GM21529 (cell line): Measurements from ENCODE around the gene DTD1.
A peak's percentile ranks its signal among the peaks of the same experiment; 100 is the strongest.
"Not testable (repeated sequence)": the region's sequence is repeated elsewhere in the genome, so short reads cannot be mapped to it uniquely, and the experiment has no call there.

Experiments used
- ATAC-seq: cut with Tn5 transposase; IDR thresholded peaks from one replicate; pipeline ENCODE4 v1.9.1; 2021; ENCODE audit not compliant: unreplicated experiment

The DTD1 gene

GRCh38 chr20:18738888-18739287 is 151.0 kb downstream of the DTD1 start:
- ATAC-seq, result no peak

DNA sequence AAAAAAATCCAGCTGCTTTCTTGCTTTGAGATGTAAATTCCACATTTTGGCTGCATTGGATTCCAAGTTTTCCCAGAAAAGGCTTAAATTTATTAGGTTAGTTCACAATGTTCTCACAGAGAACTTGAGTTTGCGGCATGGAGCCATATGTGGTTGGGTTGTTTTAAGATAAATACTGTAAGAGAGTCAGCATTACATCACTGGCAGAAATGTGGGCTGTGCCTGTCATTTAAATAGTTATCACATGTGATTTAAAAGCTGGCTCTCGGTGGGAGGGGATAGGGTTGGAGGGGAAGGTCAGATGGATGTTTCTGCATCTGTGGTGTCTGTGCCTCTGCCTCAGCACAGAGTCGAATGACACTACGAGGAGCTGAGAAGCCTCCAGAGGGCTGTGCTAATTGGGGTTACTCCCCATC is 151.9 kb downstream of the DTD1 start:
- ATAC-seq, result no peak

DNA sequence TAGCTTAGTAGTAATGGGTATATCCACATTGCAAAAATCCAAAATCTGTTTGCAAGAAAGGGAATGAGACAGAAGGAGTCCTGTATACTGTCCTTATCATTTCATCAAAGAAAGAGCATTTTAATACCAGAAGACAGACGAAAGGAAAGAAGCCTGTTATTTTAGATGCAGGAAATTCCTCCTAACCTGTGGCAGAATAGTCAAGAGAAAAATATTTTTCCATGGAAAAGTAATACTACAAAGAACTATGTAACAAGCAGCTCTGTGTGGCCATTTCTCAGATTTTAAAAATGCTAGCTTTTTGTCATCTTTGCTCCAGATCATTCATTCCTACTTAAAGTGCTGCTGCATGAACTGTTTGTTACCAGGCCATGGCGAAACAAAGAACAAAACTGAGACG is 152.9 kb downstream of the DTD1 start:
- ATAC-seq, result no peak

- no peak for ATAC-seq
These were observed 155.0 kb downstream of the DTD1 start for GRCh38 chr20:18742841-18743240.

GRCh38 chr20:18743665-18744440 is 156.0 kb downstream of the DTD1 start:
- ATAC-seq, result no peak

GRCh38 chr20:18747090-18747489 is 159.2 kb downstream of the DTD1 start:
- no peak for ATAC-seq

DNA sequence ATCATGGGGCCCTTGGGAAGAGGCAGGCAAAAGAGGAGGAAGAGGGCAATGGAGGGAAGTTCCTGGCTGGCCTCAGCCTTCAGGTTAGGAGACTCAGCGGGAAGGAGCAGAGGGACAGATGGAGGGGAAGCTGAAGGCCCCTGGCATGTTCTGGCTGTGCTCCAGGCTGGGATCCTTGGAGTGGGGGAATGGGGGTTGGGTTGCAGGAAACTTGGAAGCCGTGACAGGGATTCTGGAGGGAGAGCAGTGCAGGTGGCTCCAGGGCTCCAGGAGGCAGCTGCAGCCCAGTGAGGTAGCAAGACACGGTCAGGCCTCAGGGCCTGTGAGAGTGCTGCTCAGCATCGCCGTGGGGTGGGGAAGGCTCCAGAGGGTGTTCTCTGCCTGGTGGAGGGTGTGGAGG is 161.1 kb downstream of the DTD1 start:
- no peak for ATAC-seq

GRCh38 chr20:18749528-18749927 is 161.7 kb downstream of the DTD1 start:
- ATAC-seq, result no peak

DNA sequence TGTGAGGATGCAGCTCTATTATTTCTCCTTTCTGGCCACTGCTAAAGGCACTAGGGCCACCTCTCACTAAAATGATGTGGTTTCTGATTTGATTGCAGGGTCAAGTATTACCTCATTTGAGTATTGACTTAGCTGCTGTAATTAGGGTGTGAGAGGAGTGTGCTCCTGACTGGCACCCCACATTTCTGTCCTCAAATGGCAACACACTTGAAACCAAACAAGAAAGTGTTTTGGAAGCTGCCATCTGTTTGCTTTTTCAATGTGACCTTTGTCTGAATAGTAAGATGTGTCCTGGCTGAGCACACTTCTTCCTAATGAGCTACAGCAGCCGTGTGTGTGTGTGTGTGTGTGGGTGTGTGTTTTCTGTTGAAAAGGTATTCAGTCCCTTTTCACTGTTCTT is 162.9 kb downstream of the DTD1 start:
- no peak for ATAC-seq

DNA sequence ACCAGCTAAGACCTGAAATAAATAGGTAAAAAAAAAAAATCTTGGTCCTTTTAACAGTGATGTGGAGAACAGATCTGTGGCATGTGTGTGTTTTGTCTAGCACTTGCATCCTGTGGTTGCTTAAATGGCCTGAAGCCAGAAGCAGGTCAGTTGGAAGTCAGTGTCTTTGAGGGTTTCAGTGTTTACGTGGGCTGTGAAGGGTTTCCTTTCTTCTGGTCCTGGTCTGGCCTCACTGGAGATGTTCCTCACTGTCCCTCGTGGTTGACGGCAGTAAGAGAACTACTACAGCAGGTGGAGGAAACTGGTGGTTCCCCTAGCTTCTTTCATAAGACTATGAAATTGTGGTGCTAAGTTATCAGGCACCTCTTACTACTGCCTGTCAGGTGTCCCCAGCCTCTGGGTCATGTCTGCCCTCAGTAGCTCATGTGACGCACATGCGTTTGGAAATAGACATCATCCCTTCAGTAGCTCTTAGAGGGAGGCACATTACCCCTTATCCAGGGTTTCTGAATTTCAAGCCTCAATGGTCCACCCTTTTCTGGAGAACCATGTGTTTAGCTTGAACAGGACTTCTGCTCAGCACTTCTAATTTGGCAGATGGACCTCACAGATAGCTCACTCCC is 166.3 kb downstream of the DTD1 start:
- ATAC-seq, result peak; percentile 99

GRCh38 chr20:18754653-18755045 is 166.8 kb downstream of the DTD1 start:
- ATAC-seq, result no peak

- not testable (repeated sequence) for ATAC-seq
These were observed 173.0 kb downstream of the DTD1 start for GRCh38 chr20:18760852-18761251.

- ATAC-seq, result no peak
These were observed 179.8 kb downstream of the DTD1 start for GRCh38 chr20:18767676-18768075.

DNA sequence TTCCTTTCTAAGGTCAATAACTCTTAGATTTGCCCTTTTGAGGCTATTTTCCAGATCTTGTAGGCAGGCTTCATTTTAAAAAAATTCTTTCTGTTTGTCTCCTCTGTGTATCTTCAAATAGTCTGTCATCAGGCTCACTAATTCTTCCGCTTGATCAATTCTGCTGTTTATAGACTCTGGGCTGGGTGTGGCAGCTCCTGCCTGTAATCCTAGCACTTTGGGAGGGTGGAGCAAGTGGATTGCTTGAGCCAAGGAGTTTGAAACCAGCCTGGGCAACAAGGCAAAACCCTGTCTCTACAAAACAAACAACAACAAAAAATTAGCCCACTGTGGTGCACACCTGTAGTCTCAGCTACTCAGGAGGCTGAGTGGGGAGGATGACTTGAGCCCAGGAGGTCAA is 185.7 kb downstream of the DTD1 start:
- ATAC-seq, result no peak

GRCh38 chr20:18774207-18774606 is 186.4 kb downstream of the DTD1 start:
- no peak for ATAC-seq

- no peak for ATAC-seq
These were observed 187.8 kb downstream of the DTD1 start for GRCh38 chr20:18775633-18776032.

GRCh38 chr20:18778690-18779392 is 191.0 kb downstream of the DTD1 start:
- no peak for ATAC-seq

GRCh38 chr20:18780385-18781130 is 192.7 kb downstream of the DTD1 start:
- ATAC-seq, result no peak

DNA sequence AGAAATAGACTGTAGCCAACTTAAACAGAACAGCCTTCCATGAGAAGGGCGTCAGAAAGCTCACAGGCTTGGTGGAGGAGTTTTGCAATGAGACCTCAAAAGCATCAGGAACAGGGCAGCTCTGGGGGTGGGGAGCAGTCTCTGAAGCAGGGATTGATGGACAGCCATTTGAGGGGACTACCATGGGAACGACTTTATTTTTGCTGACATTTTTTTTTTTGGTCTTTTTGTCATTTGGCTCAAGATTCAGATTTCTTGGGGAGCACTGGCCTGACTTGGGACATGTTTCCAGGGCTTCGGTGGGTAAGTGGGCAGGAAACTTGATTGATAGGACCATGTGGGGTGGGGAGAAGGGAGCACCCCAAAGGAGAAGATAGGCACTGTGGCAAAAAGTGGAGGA is 193.7 kb downstream of the DTD1 start:
- ATAC-seq, result no peak

DNA sequence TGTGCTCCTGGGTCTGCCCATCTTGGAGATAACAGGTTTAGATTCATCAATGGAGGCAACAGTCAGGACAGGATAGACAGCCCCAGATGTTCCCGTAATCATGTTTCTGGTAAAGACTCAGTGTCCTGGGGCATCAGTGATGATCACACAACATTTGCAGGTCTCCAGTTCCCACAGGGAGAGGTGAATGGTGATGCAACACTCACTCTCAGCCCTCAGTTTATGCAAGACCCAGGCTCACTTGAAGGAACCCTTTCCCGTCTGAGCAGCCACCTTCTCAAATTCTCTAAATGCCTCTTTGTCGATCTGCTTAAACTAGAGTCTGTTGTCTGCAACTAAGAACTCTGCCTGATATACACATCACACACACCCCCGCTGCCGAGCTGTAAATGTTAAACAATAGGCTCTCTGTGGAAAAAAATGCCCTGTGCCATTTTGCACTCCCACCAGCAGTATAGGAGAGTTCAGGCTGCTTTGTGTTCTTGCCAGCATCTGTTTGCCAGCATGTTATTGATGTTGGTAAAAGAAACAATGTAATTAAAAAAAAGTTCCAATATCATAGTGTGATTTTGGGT is 195.6 kb downstream of the DTD1 start:
- ATAC-seq, result no peak

- not testable (repeated sequence) for ATAC-seq
These were observed 199.2 kb downstream of the DTD1 start for GRCh38 chr20:18787046-18787445.
